Measurements from ENCODE around the gene TRERF1.

TRERF1 gene

GRCh38 chr6:42306439-42307140 is 145.1 kb downstream of the TRERF1 start:
- no peak for DNase-seq (ENCODE audit: low spot score)

GRCh38 chr6:42304053-42304712 is 147.5 kb downstream of the TRERF1 start:
- no peak for DNase-seq (ENCODE audit: low spot score)

GRCh38 chr6:42302411-42302810 is 149.3 kb downstream of the TRERF1 start:
- no peak for DNase-seq (ENCODE audit: low spot score)

GRCh38 chr6:42301986-42302385 is 149.7 kb downstream of the TRERF1 start:
- no peak for DNase-seq (ENCODE audit: low spot score)

GRCh38 chr6:42300701-42301100 is 151.0 kb downstream of the TRERF1 start:
- DNase-seq (ENCODE audit: low spot score): no peak

GRCh38 chr6:42300185-42300584 is 151.5 kb downstream of the TRERF1 start:
- DNase-seq (ENCODE audit: low spot score): no peak

- no peak for DNase-seq (ENCODE audit: low spot score)
These were observed 154.1 kb downstream of the TRERF1 start for GRCh38 chr6:42297661-42298060.

- DNase-seq (ENCODE audit: low spot score): no peak
These were observed 155.1 kb downstream of the TRERF1 start for GRCh38 chr6:42296614-42297013.

GRCh38 chr6:42295677-42296076 is 156.0 kb downstream of the TRERF1 start:
- no peak for DNase-seq (ENCODE audit: low spot score)

GRCh38 chr6:42295181-42295580 is 156.5 kb downstream of the TRERF1 start:
- DNase-seq (ENCODE audit: low spot score): no peak

GRCh38 chr6:42294759-42295158 is 157.0 kb downstream of the TRERF1 start:
- DNase-seq (ENCODE audit: low spot score): peak; percentile 48

- DNase-seq (ENCODE audit: low spot score): no peak
These were observed 158.2 kb downstream of the TRERF1 start for GRCh38 chr6:42293386-42293977.

GRCh38 chr6:42292004-42292740 is 159.6 kb downstream of the TRERF1 start:
- peak; percentile 67 for DNase-seq (ENCODE audit: low spot score)

GRCh38 chr6:42287756-42288155 is 164.0 kb downstream of the TRERF1 start:
- DNase-seq (ENCODE audit: low spot score): no peak

- DNase-seq (ENCODE audit: low spot score): peak; percentile 68
These were observed 170.2 kb downstream of the TRERF1 start for GRCh38 chr6:42281570-42281969.

GRCh38 chr6:42280966-42281533 is 170.7 kb downstream of the TRERF1 start:
- DNase-seq (ENCODE audit: low spot score): no peak

GRCh38 chr6:42279966-42280629 is 171.6 kb downstream of the TRERF1 start:
- DNase-seq (ENCODE audit: low spot score): no peak

- DNase-seq (ENCODE audit: low spot score): peak; percentile 27
These were observed 172.5 kb downstream of the TRERF1 start for GRCh38 chr6:42279144-42279781.

- peak; percentile 50 for DNase-seq (ENCODE audit: low spot score)
These were observed 173.4 kb downstream of the TRERF1 start for GRCh38 chr6:42278131-42278853.

- DNase-seq (ENCODE audit: low spot score): no peak
These were observed 175.5 kb downstream of the TRERF1 start for GRCh38 chr6:42276034-42276890.

Measured in CD4-positive, alpha-beta T cell treated with Interleukin-15 for 4 hours (primary cell).